GM06990 (cell line): Measurements from ENCODE around the gene SCT.

Experiments used
- DNase-seq: peaks from one replicate; pipeline ENCODE4 v3.0.0-alpha.2; 2011; ENCODE audit not compliant: insufficient read length; ENCODE audit errors: extremely low read depth
- H3K27me3 ChIP-seq: replicated peaks from 2 replicates; pipeline ENCODE4 v1.6.0; 2011; ENCODE audit warnings: low read length; ENCODE audit not compliant: control insufficient read depth, insufficient read depth
- H3K36me3 ChIP-seq: 2 replicates; pipeline ENCODE4 v1.5.1; 2011; ENCODE audit warnings: low read length; ENCODE audit not compliant: control insufficient read depth, insufficient read depth
- H3K4me3 ChIP-seq: replicated peaks from 2 replicates; pipeline ENCODE4 v1.5.1; 2011; ENCODE audit warnings: low read depth, mild to moderate bottlenecking, control low read depth, low read length
- CTCF ChIP-seq: IDR thresholded peaks from 2 replicates; pipeline ENCODE4 v1.5.1; 2011; ENCODE audit warnings: low read length, control low read depth, mild to moderate bottlenecking, inconsistent platforms; ENCODE audit not compliant: insufficient read depth, poor library complexity, severe bottlenecking

The SCT gene

GRCh38 chr11:610146-610801 is 16.7 kb downstream of the SCT start:
- peaks cover 57% of the 10 kb centered on the region for H3K36me3 ChIP-seq
- H3K4me3 ChIP-seq, result no peak overlapping the region
- no peak for DNase-seq
- H3K27me3 ChIP-seq, result no peaks in the 10 kb centered on the region
- no peak for TF ChIP-seq CTCF

DNA sequence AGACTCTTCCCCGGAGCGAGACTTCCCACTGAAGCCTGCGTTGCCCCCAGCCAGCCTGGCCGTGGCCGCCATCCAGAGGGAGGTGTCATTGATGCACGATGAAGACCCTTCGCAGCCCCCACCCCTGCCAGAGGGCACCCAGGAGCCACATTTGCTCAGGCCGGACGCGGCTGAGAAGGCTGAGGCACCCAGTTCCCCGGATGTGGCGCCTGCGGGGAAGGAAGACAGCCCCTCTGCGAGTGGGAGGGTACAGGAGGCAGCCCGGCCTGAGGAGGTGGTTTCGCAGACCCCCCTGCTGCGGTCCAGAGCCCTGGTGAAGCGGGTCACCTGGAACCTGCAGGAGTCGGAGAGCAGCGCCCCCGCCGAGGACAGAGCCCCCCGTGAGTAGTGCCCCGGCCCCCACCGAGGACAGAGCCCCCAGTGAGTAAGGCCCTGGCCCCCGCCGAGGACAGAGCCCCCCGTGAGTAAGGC is 17.6 kb downstream of the SCT start:
- H3K27me3 ChIP-seq, result no peaks in the 10 kb centered on the region
- H3K36me3 ChIP-seq, result peaks cover 57% of the 10 kb centered on the region
- DNase-seq, result no peak
- TF ChIP-seq CTCF, result no peak
- H3K4me3 ChIP-seq, result no peak overlapping the region

DNA sequence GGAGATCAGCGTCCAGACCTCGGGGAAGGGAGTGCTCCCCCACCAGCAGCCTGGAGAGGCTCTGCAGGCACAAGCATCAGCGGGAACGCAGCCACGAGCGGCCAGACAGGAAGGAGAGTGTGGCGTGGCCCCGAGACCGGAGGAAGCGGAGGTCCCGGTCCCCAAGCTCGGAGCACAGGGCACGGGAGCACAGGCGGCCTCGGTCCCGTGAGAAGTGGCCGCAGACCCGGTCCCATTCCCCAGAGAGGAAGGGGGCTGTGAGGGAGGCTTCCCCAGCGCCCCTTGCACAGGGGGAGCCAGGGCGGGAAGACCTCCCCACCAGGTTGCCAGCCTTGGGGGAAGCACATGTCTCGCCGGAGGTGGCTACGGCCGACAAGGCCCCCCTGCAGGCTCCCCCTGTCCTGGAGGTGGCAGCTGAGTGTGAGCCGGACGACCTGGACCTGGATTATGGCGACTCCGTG is 18.2 kb downstream of the SCT start:
- DNase-seq, result no peak
- H3K27me3 ChIP-seq, result no peaks in the 10 kb centered on the region
- no peak for TF ChIP-seq CTCF
- H3K36me3 ChIP-seq, result peaks cover 56% of the 10 kb centered on the region
- no peak overlapping the region for H3K4me3 ChIP-seq

DNA sequence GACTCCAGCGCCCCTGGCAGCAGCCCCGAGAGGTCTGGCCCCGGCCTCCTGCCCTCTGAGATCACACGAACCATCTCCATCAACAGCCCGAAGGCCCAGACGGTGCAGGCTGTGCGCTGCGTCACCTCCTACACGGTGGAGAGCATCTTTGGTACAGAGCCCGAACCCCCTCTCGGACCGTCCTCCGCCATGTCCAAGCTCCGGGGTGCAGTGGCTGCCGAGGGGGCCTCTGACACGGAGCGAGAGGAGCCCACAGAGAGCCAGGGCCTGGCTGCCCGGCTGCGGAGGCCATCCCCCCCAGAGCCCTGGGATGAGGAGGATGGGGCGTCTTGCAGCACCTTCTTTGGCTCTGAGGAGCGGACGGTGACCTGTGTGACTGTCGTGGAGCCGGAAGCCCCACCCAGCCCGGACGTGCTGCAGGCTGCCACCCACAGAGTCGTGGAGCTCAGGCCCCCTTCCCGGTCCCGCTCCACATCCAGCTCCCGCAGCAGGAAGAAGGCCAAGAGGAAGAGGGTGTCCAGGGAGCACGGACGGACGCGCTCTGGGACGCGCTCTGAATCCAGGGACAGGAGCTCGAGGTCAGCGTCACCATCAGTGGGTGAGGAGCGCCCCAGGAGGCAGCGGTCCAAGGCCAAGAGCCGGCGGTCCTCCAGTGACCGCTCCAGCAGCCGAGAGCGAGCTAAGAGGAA is 18.9 kb downstream of the SCT start:
- H3K4me3 ChIP-seq, result no peak overlapping the region
- H3K27me3 ChIP-seq, result no peaks in the 10 kb centered on the region
- TF ChIP-seq CTCF, result no peak
- H3K36me3 ChIP-seq, result peaks cover 53% of the 10 kb centered on the region
- no peak for DNase-seq

GRCh38 chr11:607020-607780 is 19.8 kb downstream of the SCT start:
- no peak overlapping the region for H3K4me3 ChIP-seq
- no peak for DNase-seq
- H3K36me3 ChIP-seq, result peaks cover 44% of the 10 kb centered on the region
- TF ChIP-seq CTCF, result no peak
- H3K27me3 ChIP-seq, result no peaks in the 10 kb centered on the region
